Measurements from ENCODE around the gene TRAF3IP3. TPM values are rescaled to one million over a fixed set of nuclear protein-coding genes. Genes with fewer than 3 reads are reported as not detected.

The TRAF3IP3 gene
- total and polyA plus RNA-seq, 2 experiments from 2014 or later, result 0.13 to 0.16 TPM

GRCh38 chr1:209769171-209769904 is 13.5 kb downstream of the TRAF3IP3 start:
- peak overlapping the region; percentile 32 for H2AFZ ChIP-seq

GRCh38 chr1:209769971-209770370 is 14.1 kb downstream of the TRAF3IP3 start:
- H3K27me3 ChIP-seq, result no peaks in the 10 kb centered on the region
- peak overlapping the region; percentile 32 for H2AFZ ChIP-seq
- H3K4me3 ChIP-seq, result no peak overlapping the region
- H3K36me3 ChIP-seq (replicated peaks; ENCODE audit: insufficient read depth, low read depth), result no peaks in the 10 kb centered on the region
- H4K20me1 ChIP-seq (ENCODE audit: insufficient read depth, poor library complexity, severe bottlenecking), result no peaks in the 10 kb centered on the region
- no peaks in the 10 kb centered on the region for H3K9me3 ChIP-seq (ENCODE audit: low read depth)
- TF ChIP-seq EZH2phosphoT487 (IDR thresholded peaks at IDR 0.05; ENCODE audit: low read depth, severe bottlenecking, unreplicated experiment) (no peak), CTCF (IDR thresholded peaks at IDR 0.05; ENCODE audit: poor library complexity) (no peak), EZH2 (IDR thresholded peaks at IDR 0.05; ENCODE audit: borderline replicate concordance) (no peak)
- no peaks in the 10 kb centered on the region for H3K79me2 ChIP-seq
- H3K9me2 ChIP-seq (replicated peaks; ENCODE audit: insufficient read depth), result no peaks in the 10 kb centered on the region
- DNase-seq (ENCODE audit: low spot score), result no peak
- no peak overlapping the region for H3K4me2 ChIP-seq
- H3K4me1 ChIP-seq (ENCODE audit: insufficient read depth), result peaks cover 5% of the 10 kb centered on the region
- 82% methylated on average over 7 of the region's 7 CpGs for WGBS (ENCODE audit: low lambda C conversion rate, missing lambda C conversion rate)
- H3K27ac ChIP-seq, result peak overlapping the region; percentile 72

More at GRCh38 chr1:209769171-209769904, 13.5 kb downstream of the TRAF3IP3 start:
- 42% methylated on average over 13 of the region's 13 CpGs for WGBS (ENCODE audit: low lambda C conversion rate, missing lambda C conversion rate)
- Histone ChIP-seq H3K9me3 (ENCODE audit: low read depth) (no peaks in the 10 kb centered on the region), H3K4me3 (no peak overlapping the region), H3K79me2 (no peaks in the 10 kb centered on the region), H3K4me2 (no peak overlapping the region), H3K27me3 (no peaks in the 10 kb centered on the region), H4K20me1 (ENCODE audit: insufficient read depth, poor library complexity, severe bottlenecking) (no peaks in the 10 kb centered on the region), H3K27ac (peak overlapping the region; percentile 72), H3K36me3 (replicated peaks; ENCODE audit: insufficient read depth, low read depth) (no peaks in the 10 kb centered on the region), H3K9me2 (replicated peaks; ENCODE audit: insufficient read depth) (no peaks in the 10 kb centered on the region), H3K4me1 (ENCODE audit: insufficient read depth) (peaks cover 5% of the 10 kb centered on the region)
- peak; percentile 24 for DNase-seq (ENCODE audit: low spot score)
- TF ChIP-seq EZH2 (IDR thresholded peaks at IDR 0.05; ENCODE audit: borderline replicate concordance), result no peak
- TF ChIP-seq EZH2phosphoT487 (IDR thresholded peaks at IDR 0.05; ENCODE audit: low read depth, severe bottlenecking, unreplicated experiment), result no peak
- TF ChIP-seq CTCF (IDR thresholded peaks at IDR 0.05; ENCODE audit: poor library complexity), result no peak

- no peaks in the 10 kb centered on the region for H3K9me3 ChIP-seq (ENCODE audit: low read depth)
- H3K4me2 ChIP-seq, result no peak overlapping the region
- peaks cover 5% of the 10 kb centered on the region for H3K4me1 ChIP-seq (ENCODE audit: insufficient read depth)
- no peaks in the 10 kb centered on the region for H3K36me3 ChIP-seq (replicated peaks; ENCODE audit: insufficient read depth, low read depth)
- H3K79me2 ChIP-seq, result no peaks in the 10 kb centered on the region
- no peaks in the 10 kb centered on the region for H3K9me2 ChIP-seq (replicated peaks; ENCODE audit: insufficient read depth)
- WGBS (ENCODE audit: low lambda C conversion rate, missing lambda C conversion rate), result 100% methylated on average over 12 of the region's 17 CpGs
- no peak for DNase-seq (ENCODE audit: low spot score)
- no peak overlapping the region for H3K27ac ChIP-seq
- H3K27me3 ChIP-seq, result no peaks in the 10 kb centered on the region
- H4K20me1 ChIP-seq (ENCODE audit: insufficient read depth, poor library complexity, severe bottlenecking), result no peaks in the 10 kb centered on the region
- H3K4me3 ChIP-seq, result no peak overlapping the region
- TF ChIP-seq EZH2 (IDR thresholded peaks at IDR 0.05; ENCODE audit: borderline replicate concordance) (no peak), EZH2phosphoT487 (IDR thresholded peaks at IDR 0.05; ENCODE audit: low read depth, severe bottlenecking, unreplicated experiment) (no peak), CTCF (IDR thresholded peaks at IDR 0.05; ENCODE audit: poor library complexity) (no peak)
- H2AFZ ChIP-seq, result no peak overlapping the region
Observed at GRCh38 chr1:209770636-209771415, 15.0 kb downstream of the TRAF3IP3 start.

All from hepatocyte (in vitro differentiated cells).